B cell (primary cell): Measurements from ENCODE around the gene KRT12.

Source experiments
- EZH2 ChIP-seq: IDR thresholded peaks from 2 replicates; pipeline ENCODE4 v1.6.1; 2012; ENCODE audit warnings: borderline replicate concordance, low read depth, mild to moderate bottlenecking, moderate library complexity, low read length; ENCODE audit not compliant: insufficient read depth, poor library complexity, severe bottlenecking
- TF ChIP-seq, protein P1 (sequence below): fragments of 200-600 bp; IDR thresholded peaks from one replicate; pipeline ENCODE4 v1.8.0; 2022; ENCODE audit warnings: antibody characterized with exemption, mild to moderate bottlenecking

DNA sequence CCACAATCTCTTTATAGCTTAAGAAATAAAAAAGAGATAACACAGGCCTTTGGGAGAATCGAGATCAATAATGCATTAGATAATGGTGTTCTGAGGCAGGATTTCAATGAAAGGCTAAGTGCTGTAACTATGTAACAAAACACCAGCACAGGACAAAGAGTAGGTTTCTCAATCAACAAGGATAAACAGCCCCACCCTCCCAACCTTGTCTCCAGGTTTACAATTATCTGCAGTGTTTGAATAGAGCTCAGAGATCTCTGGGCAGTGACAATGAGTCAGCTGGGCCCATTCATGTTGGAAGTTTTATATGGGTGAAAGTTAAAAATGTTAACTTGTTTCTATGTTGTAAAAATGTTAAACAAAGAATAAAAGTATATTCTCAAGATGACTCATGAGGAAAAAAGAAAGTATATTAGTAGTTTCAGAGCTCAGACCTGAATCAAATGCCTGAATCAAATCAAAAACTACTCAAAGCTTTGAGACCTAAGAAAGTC, 35.0 kb upstream of the KRT12 start:
- TF ChIP-seq, protein P1, sequence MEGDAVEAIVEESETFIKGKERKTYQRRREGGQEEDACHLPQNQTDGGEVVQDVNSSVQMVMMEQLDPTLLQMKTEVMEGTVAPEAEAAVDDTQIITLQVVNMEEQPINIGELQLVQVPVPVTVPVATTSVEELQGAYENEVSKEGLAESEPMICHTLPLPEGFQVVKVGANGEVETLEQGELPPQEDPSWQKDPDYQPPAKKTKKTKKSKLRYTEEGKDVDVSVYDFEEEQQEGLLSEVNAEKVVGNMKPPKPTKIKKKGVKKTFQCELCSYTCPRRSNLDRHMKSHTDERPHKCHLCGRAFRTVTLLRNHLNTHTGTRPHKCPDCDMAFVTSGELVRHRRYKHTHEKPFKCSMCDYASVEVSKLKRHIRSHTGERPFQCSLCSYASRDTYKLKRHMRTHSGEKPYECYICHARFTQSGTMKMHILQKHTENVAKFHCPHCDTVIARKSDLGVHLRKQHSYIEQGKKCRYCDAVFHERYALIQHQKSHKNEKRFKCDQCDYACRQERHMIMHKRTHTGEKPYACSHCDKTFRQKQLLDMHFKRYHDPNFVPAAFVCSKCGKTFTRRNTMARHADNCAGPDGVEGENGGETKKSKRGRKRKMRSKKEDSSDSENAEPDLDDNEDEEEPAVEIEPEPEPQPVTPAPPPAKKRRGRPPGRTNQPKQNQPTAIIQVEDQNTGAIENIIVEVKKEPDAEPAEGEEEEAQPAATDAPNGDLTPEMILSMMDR = no peak
- no peak for TF ChIP-seq EZH2
